Karpas-422 (cell line): Measurements from ENCODE around the gene COL17A1. TPM values are rescaled to one million over a fixed set of nuclear protein-coding genes. Genes with fewer than 3 reads are reported as not detected.

Experiments
- DNase-seq: peaks from one replicate; pipeline ENCODE4 v3.0.0-alpha.2; 2015
- H2AFZ ChIP-seq: fragments of 200-600 bp; sonication (generic); 2 replicates; pipeline ENCODE4 v1.6.1; 2014; ENCODE audit warnings: antibody characterized with exemption, low read length, mixed read lengths
- H3K27ac ChIP-seq: fragments of 200-600 bp; sonication (generic); 2 replicates; pipeline ENCODE4 v1.5.1; 2014; ENCODE audit warnings: mild to moderate bottlenecking, low read length, moderate library complexity
- H3K27me3 ChIP-seq: fragments of 200-600 bp; sonication (generic); 2 replicates; pipeline ENCODE4 v1.6.1; 2014; ENCODE audit warnings: low read length, mixed read lengths
- H3K36me3 ChIP-seq: fragments of 200-600 bp; sonication (generic); 2 replicates; pipeline ENCODE4 v1.6.1; 2014; ENCODE audit warnings: low read length, mixed read lengths; ENCODE audit not compliant: insufficient read depth
- H3K4me1 ChIP-seq: fragments of 200-600 bp; sonication (generic); 2 replicates; pipeline ENCODE4 v1.6.1; 2014; ENCODE audit warnings: mild to moderate bottlenecking, low read length, mixed read lengths
- H3K4me2 ChIP-seq: fragments of 200-600 bp; sonication (generic); 2 replicates; pipeline ENCODE4 v1.6.1; 2014; ENCODE audit warnings: low read length, low read depth, mild to moderate bottlenecking; ENCODE audit not compliant: poor library complexity, severe bottlenecking
- H3K4me3 ChIP-seq: fragments of 200-600 bp; sonication (generic); 2 replicates; pipeline ENCODE4 v1.5.1; 2014; ENCODE audit warnings: mild to moderate bottlenecking, antibody characterized with exemption, low read length, mixed read lengths
- H3K79me2 ChIP-seq: fragments of 200-600 bp; sonication (generic); 2 replicates; pipeline ENCODE4 v1.6.1; 2014; ENCODE audit warnings: mild to moderate bottlenecking, low read length, mixed read lengths
- H3K9ac ChIP-seq: fragments of 200-600 bp; sonication (generic); 2 replicates; pipeline ENCODE4 v1.6.0; 2014; ENCODE audit warnings: low read length
- H3K9me2 ChIP-seq: fragments of 200-600 bp; sonication (generic), shearing (Covaris generic); replicated peaks from 2 replicates; pipeline ENCODE4 v1.6.0; 2014; ENCODE audit warnings: mild to moderate bottlenecking, low read length, moderate library complexity; ENCODE audit not compliant: insufficient read depth
- H3K9me3 ChIP-seq: fragments of 300-700, 200-600 bp; sonication (generic); 2 replicates; pipeline ENCODE4 v1.6.1; 2014; ENCODE audit warnings: low read length, mixed read lengths
- H4K20me1 ChIP-seq: fragments of 200-600 bp; sonication (generic); 2 replicates; pipeline ENCODE4 v1.6.1; 2014; ENCODE audit warnings: mild to moderate bottlenecking, antibody characterized with exemption, low read length, low read depth; ENCODE audit not compliant: insufficient read depth
- total RNA-seq: library from RNA; depleted of rRNA; stranded (reverse); fragments of >200 nt; shearing (Covaris generic); gene quantifications from 2 replicates; pipeline ENCODE4 v1.2.3, GENCODE V29; 2014; ENCODE audit warnings: low replicate concordance

COL17A1 gene
- total RNA-seq, 1 experiment from 2014 or later = not detected

GRCh38 chr10:104032144-104032775 is 53.4 kb downstream of the COL17A1 start:
- Histone ChIP-seq H3K9ac (no peak overlapping the region), H3K9me2 (no peaks in the 10 kb centered on the region), H4K20me1 (no peaks in the 10 kb centered on the region), H3K79me2 (no peaks in the 10 kb centered on the region), H3K4me3 (no peak overlapping the region), H3K4me1 (no peaks in the 10 kb centered on the region), H3K9me3 (no peaks in the 10 kb centered on the region), H2AFZ (no peak overlapping the region), H3K27ac (no peak overlapping the region), H3K4me2 (no peak overlapping the region), H3K36me3 (peaks cover 3% of the 10 kb centered on the region; the same call in 1 of the 2 replicates), H3K27me3 (no peaks in the 10 kb centered on the region)
- no peak for DNase-seq

GRCh38 chr10:104031631-104032030 is 54.0 kb downstream of the COL17A1 start:
- DNase-seq = no peak
- H3K9me3 ChIP-seq = no peaks in the 10 kb centered on the region

GRCh38 chr10:104029521-104029860 is 56.2 kb downstream of the COL17A1 start:
- H3K9me2 ChIP-seq = no peaks in the 10 kb centered on the region
- H2AFZ ChIP-seq = no peak overlapping the region
- no peaks in the 10 kb centered on the region for H3K9me3 ChIP-seq
- H3K79me2 ChIP-seq = no peaks in the 10 kb centered on the region
- H3K9ac ChIP-seq = no peak overlapping the region
- no peak overlapping the region for H3K27ac ChIP-seq
- no peaks in the 10 kb centered on the region for H3K27me3 ChIP-seq
- H3K4me1 ChIP-seq = no peaks in the 10 kb centered on the region
- H3K36me3 ChIP-seq = peaks cover 3% of the 10 kb centered on the region; the same call in 1 of the 2 replicates
- no peaks in the 10 kb centered on the region for H4K20me1 ChIP-seq
- no peak overlapping the region for H3K4me2 ChIP-seq
- H3K4me3 ChIP-seq = no peak overlapping the region
- no peak for DNase-seq

More at GRCh38 chr10:104031631-104032030, 54.0 kb downstream of the COL17A1 start:
- Histone ChIP-seq H3K4me1 (no peaks in the 10 kb centered on the region), H3K9ac (no peak overlapping the region), H3K36me3 (peaks cover 3% of the 10 kb centered on the region; the same call in 1 of the 2 replicates), H3K4me3 (no peak overlapping the region), H3K27me3 (no peaks in the 10 kb centered on the region), H3K4me2 (no peak overlapping the region), H3K27ac (no peak overlapping the region), H2AFZ (no peak overlapping the region), H3K79me2 (no peaks in the 10 kb centered on the region), H3K9me2 (no peaks in the 10 kb centered on the region), H4K20me1 (no peaks in the 10 kb centered on the region)

GRCh38 chr10:104028823-104029520 is 56.7 kb downstream of the COL17A1 start:
- Histone ChIP-seq H3K9me2 (no peaks in the 10 kb centered on the region), H3K79me2 (no peaks in the 10 kb centered on the region), H3K4me3 (no peak overlapping the region), H3K36me3 (peaks cover 5% of the 10 kb centered on the region; the same call in 1 of the 2 replicates), H3K27me3 (no peaks in the 10 kb centered on the region), H2AFZ (no peak overlapping the region), H3K9me3 (no peaks in the 10 kb centered on the region), H3K9ac (no peak overlapping the region), H3K27ac (no peak overlapping the region), H3K4me1 (no peaks in the 10 kb centered on the region), H4K20me1 (no peaks in the 10 kb centered on the region), H3K4me2 (no peak overlapping the region)
- no peak for DNase-seq

GRCh38 chr10:104028146-104028545 is 57.5 kb downstream of the COL17A1 start:
- no peak overlapping the region for H3K4me3 ChIP-seq
- no peak overlapping the region for H2AFZ ChIP-seq
- H3K4me2 ChIP-seq = no peak overlapping the region
- no peaks in the 10 kb centered on the region for H3K9me3 ChIP-seq
- H3K36me3 ChIP-seq = peaks cover 13% of the 10 kb centered on the region; the same call in 1 of the 2 replicates
- no peaks in the 10 kb centered on the region for H3K4me1 ChIP-seq
- no peak overlapping the region for H3K27ac ChIP-seq
- peak; percentile 45 for DNase-seq
- H4K20me1 ChIP-seq = no peaks in the 10 kb centered on the region
- no peaks in the 10 kb centered on the region for H3K9me2 ChIP-seq
- H3K27me3 ChIP-seq = no peaks in the 10 kb centered on the region
- no peak overlapping the region for H3K9ac ChIP-seq
- H3K79me2 ChIP-seq = no peaks in the 10 kb centered on the region

- Histone ChIP-seq H2AFZ (no peak overlapping the region), H3K79me2 (no peaks in the 10 kb centered on the region), H3K27me3 (no peaks in the 10 kb centered on the region), H4K20me1 (no peaks in the 10 kb centered on the region), H3K4me3 (no peak overlapping the region), H3K9me2 (no peaks in the 10 kb centered on the region), H3K36me3 (peaks cover 20% of the 10 kb centered on the region; the same call in 1 of the 2 replicates), H3K9ac (no peak overlapping the region), H3K4me1 (no peaks in the 10 kb centered on the region), H3K27ac (no peak overlapping the region), H3K4me2 (no peak overlapping the region), H3K9me3 (no peaks in the 10 kb centered on the region)
- no peak for DNase-seq
Observed at GRCh38 chr10:104026762-104027161, 58.9 kb downstream of the COL17A1 start.

- Histone ChIP-seq H3K4me3 (no peak overlapping the region), H3K9me3 (no peaks in the 10 kb centered on the region), H3K9me2 (no peaks in the 10 kb centered on the region), H3K36me3 (peaks cover 25% of the 10 kb centered on the region; the same call in 1 of the 2 replicates), H3K4me1 (no peaks in the 10 kb centered on the region), H3K27me3 (no peaks in the 10 kb centered on the region), H3K9ac (no peak overlapping the region), H3K4me2 (no peak overlapping the region), H2AFZ (no peak overlapping the region), H4K20me1 (no peaks in the 10 kb centered on the region), H3K79me2 (no peaks in the 10 kb centered on the region), H3K27ac (no peak overlapping the region)
- DNase-seq = no peak
Observed at GRCh38 chr10:104025524-104025923, 60.2 kb downstream of the COL17A1 start.

- H3K4me2 ChIP-seq = no peak overlapping the region
- no peak overlapping the region for H3K9ac ChIP-seq
- peaks cover 39% of the 10 kb centered on the region for H3K36me3 ChIP-seq
Observed at GRCh38 chr10:104022026-104022425, 63.7 kb downstream of the COL17A1 start.

More at GRCh38 chr10:104022026-104022425, 63.7 kb downstream of the COL17A1 start:
- Histone ChIP-seq H3K27me3 (no peaks in the 10 kb centered on the region), H3K9me3 (no peaks in the 10 kb centered on the region), H3K27ac (no peak overlapping the region), H3K79me2 (no peaks in the 10 kb centered on the region), H2AFZ (no peak overlapping the region), H3K9me2 (no peaks in the 10 kb centered on the region), H4K20me1 (no peaks in the 10 kb centered on the region), H3K4me3 (no peak overlapping the region), H3K4me1 (no peaks in the 10 kb centered on the region)
- DNase-seq = no peak
